ENCODE results near the gene C9orf72. TPM values are rescaled to one million over a fixed set of nuclear protein-coding genes. Genes with fewer than 3 reads are reported as not detected.

C9orf72 gene
- total RNA-seq, 3 donors from 2014 or later (not counting 1 experiment from before 2014, with no cell fraction given): 12.5 to 19.0 (median 16.8) TPM

DNA sequence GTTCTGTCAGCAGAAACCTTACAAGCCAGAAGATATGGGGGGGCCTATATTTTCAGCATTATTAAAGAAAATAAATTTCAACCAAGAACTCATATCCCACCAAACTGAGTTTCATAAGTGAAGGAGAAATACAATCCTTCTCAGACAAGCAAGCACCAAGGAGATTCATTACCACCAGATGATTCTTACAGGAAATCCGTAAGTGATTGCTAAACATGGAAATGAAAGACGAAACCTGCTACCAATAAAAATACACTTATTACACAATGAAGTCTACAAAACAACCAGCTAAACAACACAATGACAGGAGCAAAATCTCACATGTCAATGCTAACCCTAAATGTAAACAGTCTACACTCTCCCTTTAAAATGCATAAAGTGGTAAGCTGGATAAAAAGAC is 17.8 kb upstream of the C9orf72 start:
- Mint-ChIP-seq H3K27ac (no peak overlapping the region), H3K4me1 (no peaks in the 10 kb centered on the region), H3K4me3 (no peak overlapping the region), H3K36me3 (no peaks in the 10 kb centered on the region), H3K9me3 (no peaks in the 10 kb centered on the region), H3K27me3 (ENCODE audit: low read depth in 2 of 2) (peaks cover 37 to 61% of the 10 kb centered on the region in 2 donors)
- ATAC-seq (no peak), DNase-seq (no peak)
- no peaks in the 10 kb centered on the region for H3K4me1 ChIP-seq (ENCODE audit: control insufficient read depth, insufficient read depth, low read length)
- no peak overlapping the region for H3K4me3 ChIP-seq (ENCODE audit: low read length)
- TF ChIP-seq, protein P1, sequence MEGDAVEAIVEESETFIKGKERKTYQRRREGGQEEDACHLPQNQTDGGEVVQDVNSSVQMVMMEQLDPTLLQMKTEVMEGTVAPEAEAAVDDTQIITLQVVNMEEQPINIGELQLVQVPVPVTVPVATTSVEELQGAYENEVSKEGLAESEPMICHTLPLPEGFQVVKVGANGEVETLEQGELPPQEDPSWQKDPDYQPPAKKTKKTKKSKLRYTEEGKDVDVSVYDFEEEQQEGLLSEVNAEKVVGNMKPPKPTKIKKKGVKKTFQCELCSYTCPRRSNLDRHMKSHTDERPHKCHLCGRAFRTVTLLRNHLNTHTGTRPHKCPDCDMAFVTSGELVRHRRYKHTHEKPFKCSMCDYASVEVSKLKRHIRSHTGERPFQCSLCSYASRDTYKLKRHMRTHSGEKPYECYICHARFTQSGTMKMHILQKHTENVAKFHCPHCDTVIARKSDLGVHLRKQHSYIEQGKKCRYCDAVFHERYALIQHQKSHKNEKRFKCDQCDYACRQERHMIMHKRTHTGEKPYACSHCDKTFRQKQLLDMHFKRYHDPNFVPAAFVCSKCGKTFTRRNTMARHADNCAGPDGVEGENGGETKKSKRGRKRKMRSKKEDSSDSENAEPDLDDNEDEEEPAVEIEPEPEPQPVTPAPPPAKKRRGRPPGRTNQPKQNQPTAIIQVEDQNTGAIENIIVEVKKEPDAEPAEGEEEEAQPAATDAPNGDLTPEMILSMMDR (IDR thresholded peaks at IDR 0.05): no peak
- no peak overlapping the region for H3K27ac ChIP-seq (ENCODE audit: low read length)
- no peaks in the 10 kb centered on the region for H3K9me3 ChIP-seq (ENCODE audit: control insufficient read depth, insufficient read depth, low read length)
- H3K27me3 ChIP-seq (ENCODE audit: control insufficient read depth, insufficient read depth, low read length): no peaks in the 10 kb centered on the region
- intact Hi-C loops (cut with micrococcal nuclease): no loop called here
- 88% methylated on average over 2 of the region's 2 CpGs for WGBS (ENCODE audit: insufficient coverage)
- H3K36me3 ChIP-seq (ENCODE audit: control insufficient read depth, insufficient read depth, low read length): no peaks in the 10 kb centered on the region

DNA sequence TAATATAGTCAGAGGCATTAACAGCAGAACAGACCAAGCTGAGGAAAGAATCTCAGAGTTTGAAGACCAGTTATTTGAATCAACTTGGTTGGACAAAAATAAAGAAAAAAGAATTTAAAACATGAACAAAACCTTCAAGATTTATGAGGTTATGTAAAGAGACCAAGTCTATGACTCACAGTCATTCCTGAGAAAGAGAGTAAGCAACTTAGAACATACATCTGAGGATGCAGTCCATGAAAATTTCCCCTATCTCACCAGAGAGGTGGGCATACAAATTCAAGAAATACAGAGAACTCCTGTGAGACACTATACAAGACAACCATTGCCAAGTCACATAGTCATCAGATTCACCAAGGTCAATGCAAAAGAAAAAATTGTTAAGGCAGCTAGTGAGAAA is 17.4 kb upstream of the C9orf72 start:
- Mint-ChIP-seq H3K4me1 (no peaks in the 10 kb centered on the region), H3K9me3 (no peaks in the 10 kb centered on the region), H3K36me3 (no peaks in the 10 kb centered on the region), H3K27me3 (ENCODE audit: low read depth in 2 of 2) (peaks cover 37 to 61% of the 10 kb centered on the region in 2 donors), H3K27ac (no peak overlapping the region), H3K4me3 (no peak overlapping the region)
- intact Hi-C loops (cut with micrococcal nuclease): no loop called here
- no peaks in the 10 kb centered on the region for H3K4me1 ChIP-seq (ENCODE audit: control insufficient read depth, insufficient read depth, low read length)
- no peak for ATAC-seq
- H3K27ac ChIP-seq (ENCODE audit: low read length): no peak overlapping the region
- H3K27me3 ChIP-seq (ENCODE audit: control insufficient read depth, insufficient read depth, low read length): no peaks in the 10 kb centered on the region
- H3K4me3 ChIP-seq (ENCODE audit: low read length): no peak overlapping the region
- H3K36me3 ChIP-seq (ENCODE audit: control insufficient read depth, insufficient read depth, low read length): no peaks in the 10 kb centered on the region
- H3K9me3 ChIP-seq (ENCODE audit: control insufficient read depth, insufficient read depth, low read length): no peaks in the 10 kb centered on the region
- DNase-seq: no peak
- TF ChIP-seq, protein P1 (IDR thresholded peaks at IDR 0.05): no peak

DNA sequence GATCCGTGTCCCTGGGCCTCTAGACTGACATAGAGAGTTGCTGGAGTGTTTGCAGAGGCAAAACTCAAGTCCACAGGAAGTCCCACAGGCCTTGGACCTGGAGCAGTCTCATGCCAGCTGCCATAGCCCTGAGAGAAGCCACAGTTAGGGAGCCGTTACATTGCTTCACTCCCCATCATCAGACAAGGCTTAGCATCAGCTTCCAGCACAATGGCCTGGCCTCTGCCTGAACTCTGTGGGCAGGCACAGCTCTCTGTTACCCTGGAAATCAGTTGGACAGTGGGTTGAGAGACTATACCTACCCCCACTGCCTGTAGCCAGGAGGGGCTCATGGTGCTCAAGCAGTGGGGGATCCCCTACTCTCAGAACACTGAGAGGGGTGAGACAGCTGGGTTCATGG is 16.2 kb upstream of the C9orf72 start:
- no peaks in the 10 kb centered on the region for H3K4me1 ChIP-seq (ENCODE audit: control insufficient read depth, insufficient read depth, low read length)
- H3K4me1 Mint-ChIP-seq: no peaks in the 10 kb centered on the region
- no peak overlapping the region for H3K4me3 Mint-ChIP-seq
- no peaks in the 10 kb centered on the region for H3K9me3 ChIP-seq (ENCODE audit: control insufficient read depth, insufficient read depth, low read length)
- H3K27me3 Mint-ChIP-seq (ENCODE audit: low read depth in 2 of 2): peaks cover 35 to 61% of the 10 kb centered on the region in 2 donors
- no peaks in the 10 kb centered on the region for H3K9me3 Mint-ChIP-seq
- no peak overlapping the region for H3K27ac Mint-ChIP-seq
- 100% methylated on average over 2 of the region's 2 CpGs for WGBS (ENCODE audit: insufficient coverage)
- H3K27ac ChIP-seq (ENCODE audit: low read length): no peak overlapping the region
- H3K4me3 ChIP-seq (ENCODE audit: low read length): no peak overlapping the region
- H3K36me3 ChIP-seq (ENCODE audit: control insufficient read depth, insufficient read depth, low read length): no peaks in the 10 kb centered on the region
- TF ChIP-seq, protein P1 (IDR thresholded peaks at IDR 0.05): no peak
- no peaks in the 10 kb centered on the region for H3K27me3 ChIP-seq (ENCODE audit: control insufficient read depth, insufficient read depth, low read length)
- ATAC-seq (no peak), DNase-seq (no peak)
- intact Hi-C loops (cut with micrococcal nuclease): no loop called here
- no peaks in the 10 kb centered on the region for H3K36me3 Mint-ChIP-seq

DNA sequence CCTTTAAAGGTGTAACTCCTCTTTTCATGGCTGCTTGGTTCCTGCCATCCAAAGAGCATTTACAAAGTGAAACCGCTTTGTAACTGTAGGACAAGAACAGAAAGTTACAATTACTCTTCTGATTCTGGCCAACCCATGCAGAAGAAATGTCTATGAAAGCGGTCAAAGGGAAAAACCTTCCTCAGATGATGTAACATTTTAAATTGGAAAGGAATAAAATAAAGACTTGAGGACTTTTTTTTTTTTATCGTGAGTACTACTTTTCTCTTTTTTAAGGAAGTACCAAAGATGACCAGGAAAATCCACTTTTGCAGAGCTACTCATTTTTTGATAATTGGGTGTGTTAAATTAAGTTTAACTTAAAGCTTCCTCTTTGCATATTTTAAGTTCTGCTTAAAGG is 13.0 kb upstream of the C9orf72 start:
- Histone ChIP-seq H3K27me3 (ENCODE audit: control insufficient read depth, insufficient read depth, low read length) (no peaks in the 10 kb centered on the region), H3K4me3 (ENCODE audit: low read length) (no peak overlapping the region), H3K36me3 (ENCODE audit: control insufficient read depth, insufficient read depth, low read length) (no peaks in the 10 kb centered on the region), H3K4me1 (ENCODE audit: control insufficient read depth, insufficient read depth, low read length) (no peaks in the 10 kb centered on the region), H3K9me3 (ENCODE audit: control insufficient read depth, insufficient read depth, low read length) (no peaks in the 10 kb centered on the region), H3K27ac (ENCODE audit: low read length) (no peak overlapping the region)
- DNase-seq: no peak
- Mint-ChIP-seq H3K4me3 (no peak overlapping the region), H3K4me1 (no peaks in the 10 kb centered on the region), H3K27ac (no peak overlapping the region), H3K9me3 (no peaks in the 10 kb centered on the region), H3K27me3 (ENCODE audit: low read depth in 2 of 2) (peaks cover 36 to 59% of the 10 kb centered on the region in 2 donors), H3K36me3 (no peaks in the 10 kb centered on the region)
- TF ChIP-seq, protein P1 (IDR thresholded peaks at IDR 0.05): no peak
- ATAC-seq: no peak
- intact Hi-C loops (cut with micrococcal nuclease): no loop called here
- WGBS (ENCODE audit: insufficient coverage): 85% methylated on average over 1 of the region's 3 CpGs
